Activated T-helper 2 cell treated with anti-CD3 and anti-CD28 coated beads, Interferon-gamma antibody, Interleukin-2, Interleukin-4, amounts not matched to agents 10 μg/mL and 5 μg/mL and 100 μg/mL, durations not matched to agents 14 hours and 24 hours and 36 hours (primary cell): ENCODE data around the gene LPCAT4. TPM values are rescaled to one million over a fixed set of nuclear protein-coding genes. Genes with fewer than 3 reads are reported as not detected.

Experiments
- DNase-seq: peaks from one replicate; pipeline ENCODE4 v3.0.0; 2021; ENCODE audit warnings: low spot score
- H3K27ac Mint-ChIP-seq: one replicate; pipeline ENCODE4 v1.8.0; 2021; ENCODE audit warnings: mixed read lengths
- H3K27me3 Mint-ChIP-seq: one replicate; pipeline ENCODE4 v1.8.0; 2021; ENCODE audit warnings: low read depth, mixed read lengths
- H3K36me3 Mint-ChIP-seq: one replicate; pipeline ENCODE4 v1.8.0; 2021; ENCODE audit warnings: low read depth, mixed read lengths
- H3K4me1 Mint-ChIP-seq: one replicate; pipeline ENCODE4 v1.8.0; 2021; ENCODE audit warnings: low read depth, mixed read lengths
- H3K4me3 Mint-ChIP-seq: one replicate; pipeline ENCODE4 v1.8.0; 2021; ENCODE audit warnings: low read depth, mild to moderate bottlenecking, moderate library complexity, mixed read lengths
- H3K9me3 Mint-ChIP-seq: one replicate; pipeline ENCODE4 v1.8.0; 2021; ENCODE audit warnings: mixed read lengths
- intact Hi-C: fragments of 100-400 bp; cut with micrococcal nuclease; formaldehyde crosslinking; loops from one replicate; pipeline ENCODE4 v1.15.1; 2023
- total RNA-seq: library from RNA; stranded (reverse); gene quantifications from 2 replicates; pipeline ENCODE4 v1.2.3, GENCODE V29; 2022

The LPCAT4 gene
- total RNA-seq, 1 donor from 2014 or later, result 70.9 TPM

- no peak for DNase-seq
- Mint-ChIP-seq H3K27ac (no peak overlapping the region), H3K4me3 (no peak overlapping the region), H3K4me1 (peaks cover 4% of the 10 kb centered on the region), H3K9me3 (no peaks in the 10 kb centered on the region), H3K36me3 (peaks cover 3% of the 10 kb centered on the region), H3K27me3 (no peaks in the 10 kb centered on the region)
- intact Hi-C loops, result no loop called here
Observed at GRCh38 chr15:34374816-34375215, 7.8 kb upstream of the LPCAT4 start.

GRCh38 chr15:34373951-34374350 is 7.0 kb upstream of the LPCAT4 start:
- peaks cover 8% of the 10 kb centered on the region for H3K4me1 Mint-ChIP-seq
- DNase-seq, result no peak
- H3K27me3 Mint-ChIP-seq, result no peaks in the 10 kb centered on the region
- H3K9me3 Mint-ChIP-seq, result no peaks in the 10 kb centered on the region
- no peak overlapping the region for H3K4me3 Mint-ChIP-seq
- intact Hi-C loops, result no loop called here
- peaks cover 3% of the 10 kb centered on the region for H3K36me3 Mint-ChIP-seq
- H3K27ac Mint-ChIP-seq, result no peak overlapping the region

GRCh38 chr15:34370643-34371042 is 3.6 kb upstream of the LPCAT4 start:
- Mint-ChIP-seq H3K27ac (no peak overlapping the region), H3K4me3 (no peak overlapping the region), H3K27me3 (no peaks in the 10 kb centered on the region), H3K9me3 (no peaks in the 10 kb centered on the region), H3K4me1 (peaks cover 20% of the 10 kb centered on the region), H3K36me3 (no peaks in the 10 kb centered on the region)
- no peak for DNase-seq
- intact Hi-C loops, result no loop called here

- H3K36me3 Mint-ChIP-seq, result no peaks in the 10 kb centered on the region
- intact Hi-C loops, result no loop called here
- no peak for DNase-seq
- no peaks in the 10 kb centered on the region for H3K27me3 Mint-ChIP-seq
- peaks cover 25% of the 10 kb centered on the region for H3K4me1 Mint-ChIP-seq
- H3K9me3 Mint-ChIP-seq, result no peaks in the 10 kb centered on the region
- no peak overlapping the region for H3K27ac Mint-ChIP-seq
- no peak overlapping the region for H3K4me3 Mint-ChIP-seq
Observed at GRCh38 chr15:34370129-34370528, 3.1 kb upstream of the LPCAT4 start.

- intact Hi-C loops, result loop anchor here (1.0 to 5.0 kb wide), 6 partner anchors 23 to 266 kb away; partner anchors contain the start of genes EMC7, GOLGA8A, NOP10 and NUTM1
- H3K36me3 Mint-ChIP-seq, result peaks cover 23% of the 10 kb centered on the region
- H3K27me3 Mint-ChIP-seq, result no peaks in the 10 kb centered on the region
- H3K4me3 Mint-ChIP-seq, result peak overlapping the region; percentile 98
- H3K4me1 Mint-ChIP-seq, result peaks cover 26% of the 10 kb centered on the region
- H3K27ac Mint-ChIP-seq, result peak overlapping the region; percentile 90
- no peaks in the 10 kb centered on the region for H3K9me3 Mint-ChIP-seq
- DNase-seq, result peak; percentile 48
Observed at GRCh38 chr15:34366271-34367065, 528 bp downstream of the LPCAT4 start.

GRCh38 chr15:34365836-34366235 is 1.2 kb downstream of the LPCAT4 start:
- intact Hi-C loops, result loop anchor here (2.0 to 5.0 kb wide), 3 partner anchors 34 to 265 kb away; partner anchors contain the start of genes EMC7 and GOLGA8A
- Mint-ChIP-seq H3K27ac (peak overlapping the region; percentile 7), H3K4me1 (peaks cover 26% of the 10 kb centered on the region), H3K9me3 (no peaks in the 10 kb centered on the region), H3K36me3 (peaks cover 28% of the 10 kb centered on the region), H3K4me3 (peak overlapping the region; percentile 98), H3K27me3 (no peaks in the 10 kb centered on the region)
- DNase-seq, result no peak

GRCh38 chr15:34365091-34365825 is 1.7 kb downstream of the LPCAT4 start:
- H3K4me1 Mint-ChIP-seq, result peaks cover 26% of the 10 kb centered on the region
- DNase-seq, result no peak

GRCh38 chr15:34364041-34364440 is 3.0 kb downstream of the LPCAT4 start:
- no peak for DNase-seq
- Mint-ChIP-seq H3K27me3 (no peaks in the 10 kb centered on the region), H3K36me3 (peaks cover 42% of the 10 kb centered on the region), H3K9me3 (no peaks in the 10 kb centered on the region), H3K27ac (no peak overlapping the region), H3K4me3 (no peak overlapping the region), H3K4me1 (peaks cover 19% of the 10 kb centered on the region)
- intact Hi-C loops, result no loop called here

More at GRCh38 chr15:34365091-34365825, 1.7 kb downstream of the LPCAT4 start:
- intact Hi-C loops, result loop anchor here (5.0 kb wide), 1 partner anchor 33 kb away; no protein-coding TSS in a partner anchor
- Mint-ChIP-seq H3K36me3 (peaks cover 33% of the 10 kb centered on the region), H3K27ac (peak overlapping the region; percentile 7), H3K4me3 (peak overlapping the region; percentile 98), H3K9me3 (no peaks in the 10 kb centered on the region), H3K27me3 (no peaks in the 10 kb centered on the region)

- Mint-ChIP-seq H3K4me3 (no peak overlapping the region), H3K27me3 (no peaks in the 10 kb centered on the region), H3K9me3 (no peaks in the 10 kb centered on the region), H3K27ac (no peak overlapping the region), H3K36me3 (peaks cover 49% of the 10 kb centered on the region), H3K4me1 (peaks cover 11% of the 10 kb centered on the region)
- DNase-seq, result no peak
- intact Hi-C loops, result no loop called here
Observed at GRCh38 chr15:34362047-34362773, 4.8 kb downstream of the LPCAT4 start.

GRCh38 chr15:34361278-34361677 is 5.7 kb downstream of the LPCAT4 start:
- H3K27ac Mint-ChIP-seq, result no peak overlapping the region
- H3K4me1 Mint-ChIP-seq, result peaks cover 11% of the 10 kb centered on the region
- H3K9me3 Mint-ChIP-seq, result no peaks in the 10 kb centered on the region
- no peak overlapping the region for H3K4me3 Mint-ChIP-seq
- intact Hi-C loops, result no loop called here
- DNase-seq, result no peak
- H3K36me3 Mint-ChIP-seq, result peaks cover 49% of the 10 kb centered on the region
- H3K27me3 Mint-ChIP-seq, result no peaks in the 10 kb centered on the region

- Mint-ChIP-seq H3K36me3 (peaks cover 51% of the 10 kb centered on the region), H3K4me3 (no peak overlapping the region), H3K27me3 (no peaks in the 10 kb centered on the region), H3K27ac (no peak overlapping the region), H3K9me3 (no peaks in the 10 kb centered on the region), H3K4me1 (peaks cover 2% of the 10 kb centered on the region)
- DNase-seq, result no peak
- intact Hi-C loops, result no loop called here
Observed at GRCh38 chr15:34360298-34360697, 6.7 kb downstream of the LPCAT4 start.

- peaks cover 1% of the 10 kb centered on the region for H3K4me1 Mint-ChIP-seq
- no peak overlapping the region for H3K27ac Mint-ChIP-seq
- peaks cover 55% of the 10 kb centered on the region for H3K36me3 Mint-ChIP-seq
Observed at GRCh38 chr15:34359416-34359815, 7.6 kb downstream of the LPCAT4 start.

More at GRCh38 chr15:34359416-34359815, 7.6 kb downstream of the LPCAT4 start:
- H3K4me3 Mint-ChIP-seq, result no peak overlapping the region
- no peaks in the 10 kb centered on the region for H3K27me3 Mint-ChIP-seq
- intact Hi-C loops, result no loop called here
- no peaks in the 10 kb centered on the region for H3K9me3 Mint-ChIP-seq
- no peak for DNase-seq
